Bronchial epithelial cell (primary cell): ENCODE results near the gene TIMM50. TPM values are rescaled to one million over a fixed set of nuclear protein-coding genes. Genes with fewer than 3 reads are reported as not detected.
A peak's percentile ranks its signal among the peaks of the same experiment; 100 is the strongest.

Source experiments
- DNase-seq: peaks from one replicate; pipeline ENCODE4 v3.0.0-alpha.2; 2010; ENCODE audit warnings: low read depth
- FAIRE-seq: peaks from 2 replicates; lab custom pipeline; 2011; peaks lifted over from hg19 to GRCh38; lab: Jason Lieb, UNC
- H3K27me3 ChIP-seq: 2 replicates; pipeline ENCODE4 v1.5.1; 2011; ENCODE audit warnings: low read length; ENCODE audit not compliant: control insufficient read depth, insufficient read depth
- H3K36me3 ChIP-seq: 2 replicates; pipeline ENCODE4 v1.5.1; 2011; ENCODE audit warnings: low read length; ENCODE audit not compliant: control insufficient read depth, insufficient read depth
- H3K4me3 ChIP-seq: 2 replicates; pipeline ENCODE4 v1.5.1; 2011; ENCODE audit warnings: mild to moderate bottlenecking, low read depth, low read length, control low read depth
- total RNA-seq: library from RNA; depleted of rRNA; stranded (reverse); fragments of >200 nt; gene quantifications from 2 replicates; pipeline ENCODE4 v1.2.1, GENCODE V29; 2014
- TF ChIP-seq, protein P1 (sequence below): IDR thresholded peaks from 2 replicates; pipeline ENCODE4 v1.5.1; 2011; ENCODE audit warnings: mild to moderate bottlenecking, moderate library complexity, low read length, control low read depth, inconsistent platforms; ENCODE audit not compliant: insufficient read depth, severe bottlenecking

Gene TIMM50
- total RNA-seq: 84.2 and 99.5 TPM in 2 replicates

DNA sequence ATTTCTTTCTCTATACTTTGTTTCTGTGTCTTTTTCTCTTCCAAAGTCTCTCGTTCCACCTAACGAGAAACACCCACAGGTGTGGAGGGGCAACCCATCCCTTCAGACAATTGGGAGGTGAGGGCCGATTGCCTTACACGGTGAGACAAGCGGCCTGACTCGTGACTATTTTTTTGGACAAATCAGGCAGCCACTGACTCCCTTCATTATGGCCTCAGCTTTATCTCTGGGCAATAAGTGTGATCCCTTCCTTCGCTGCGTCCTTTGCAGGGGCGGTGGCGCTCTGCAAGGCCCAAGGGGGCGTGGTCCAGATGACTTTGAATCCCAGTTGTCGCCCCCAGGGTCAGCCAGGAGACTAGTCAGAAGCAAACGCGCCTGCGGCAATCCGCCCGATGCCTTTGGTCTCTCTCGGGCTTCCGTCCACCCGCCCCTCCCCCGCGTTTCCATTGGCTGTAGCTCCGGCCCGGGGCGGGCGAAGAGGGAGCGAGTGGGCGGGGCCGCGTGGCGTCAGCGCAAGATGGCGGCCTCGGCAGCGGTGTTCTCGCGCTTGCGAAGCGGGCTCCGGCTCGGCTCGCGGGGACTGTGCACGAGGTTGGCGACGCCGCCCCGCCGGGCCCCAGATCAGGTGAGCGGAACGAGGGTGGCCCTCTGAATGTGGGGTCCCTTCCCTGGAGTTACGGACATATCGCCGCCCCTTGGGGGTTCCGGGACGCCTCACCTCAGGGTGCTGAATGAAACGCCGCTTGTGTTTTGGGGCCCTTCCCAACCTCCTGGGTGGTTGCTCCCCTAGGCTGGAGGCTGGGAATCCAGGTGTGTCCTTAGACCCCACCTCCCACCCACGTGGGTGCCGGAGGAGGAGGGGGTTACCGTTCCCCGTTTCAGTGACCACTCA is at the start of gene TIMM50:
Gene TIMM50, plus strand, starts transcription at position 502 of the 892 bp plus-strand sequence. Its CDS starts 16 bp downstream, at position 518.
- H3K4me3 ChIP-seq: peak within 1 kb of the TSS; percentile 69
- FAIRE-seq (no peak), DNase-seq (peak; percentile 82)
- TF ChIP-seq, protein P1, sequence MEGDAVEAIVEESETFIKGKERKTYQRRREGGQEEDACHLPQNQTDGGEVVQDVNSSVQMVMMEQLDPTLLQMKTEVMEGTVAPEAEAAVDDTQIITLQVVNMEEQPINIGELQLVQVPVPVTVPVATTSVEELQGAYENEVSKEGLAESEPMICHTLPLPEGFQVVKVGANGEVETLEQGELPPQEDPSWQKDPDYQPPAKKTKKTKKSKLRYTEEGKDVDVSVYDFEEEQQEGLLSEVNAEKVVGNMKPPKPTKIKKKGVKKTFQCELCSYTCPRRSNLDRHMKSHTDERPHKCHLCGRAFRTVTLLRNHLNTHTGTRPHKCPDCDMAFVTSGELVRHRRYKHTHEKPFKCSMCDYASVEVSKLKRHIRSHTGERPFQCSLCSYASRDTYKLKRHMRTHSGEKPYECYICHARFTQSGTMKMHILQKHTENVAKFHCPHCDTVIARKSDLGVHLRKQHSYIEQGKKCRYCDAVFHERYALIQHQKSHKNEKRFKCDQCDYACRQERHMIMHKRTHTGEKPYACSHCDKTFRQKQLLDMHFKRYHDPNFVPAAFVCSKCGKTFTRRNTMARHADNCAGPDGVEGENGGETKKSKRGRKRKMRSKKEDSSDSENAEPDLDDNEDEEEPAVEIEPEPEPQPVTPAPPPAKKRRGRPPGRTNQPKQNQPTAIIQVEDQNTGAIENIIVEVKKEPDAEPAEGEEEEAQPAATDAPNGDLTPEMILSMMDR: no peak
- no peaks in the 10 kb centered on the region for H3K27me3 ChIP-seq
- peaks cover 18% of the 10 kb centered on the region for H3K36me3 ChIP-seq

DNA sequence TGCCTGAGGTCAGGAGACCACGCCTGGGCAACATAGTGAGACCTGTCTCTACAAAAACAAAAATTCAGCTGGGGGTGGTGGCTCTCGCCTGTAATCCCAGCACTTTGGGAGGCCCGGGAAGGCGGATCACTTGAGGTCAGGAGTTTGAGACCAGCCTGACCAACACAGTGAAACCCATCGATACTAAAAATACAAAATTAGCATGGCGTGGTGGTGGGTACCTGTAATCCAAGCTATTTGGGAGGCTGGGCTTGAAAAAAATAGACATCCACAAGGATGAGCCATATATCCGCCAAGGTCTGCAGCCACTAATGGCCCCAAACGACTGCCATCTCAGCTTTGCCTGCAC is 48.0 kb upstream of the TIMM50 start:
- FAIRE-seq: no peak
- TF ChIP-seq, protein P1: no peak

DNA sequence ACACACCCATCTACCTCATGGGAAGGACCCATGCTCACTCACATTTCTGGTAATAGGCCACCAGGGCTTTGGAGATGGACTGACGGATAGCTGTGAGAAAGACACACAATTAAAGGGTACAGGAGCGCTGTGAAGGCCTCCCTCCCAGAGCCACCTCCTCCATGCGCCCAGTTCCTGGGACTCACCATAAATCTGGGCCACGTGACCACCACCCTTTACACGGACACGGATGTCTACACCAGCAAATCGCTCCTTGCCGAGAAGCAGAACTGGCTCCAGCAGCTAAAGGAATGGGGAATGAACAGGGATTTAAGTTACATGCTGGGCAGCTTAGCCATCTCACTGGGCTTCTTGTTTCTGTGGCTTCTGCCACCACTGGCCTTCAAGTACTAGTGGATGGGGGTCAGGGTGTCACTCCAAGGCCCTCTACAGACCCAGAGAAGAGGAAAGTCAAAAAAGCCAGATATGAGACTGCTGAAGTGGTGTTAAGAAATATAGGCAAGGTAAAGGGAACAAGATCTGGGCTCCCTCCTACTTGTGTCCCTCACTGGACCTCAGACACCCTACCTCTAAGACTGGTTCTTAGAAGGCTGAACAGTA is 47.1 kb upstream of the TIMM50 start:
- DNase-seq (no peak), FAIRE-seq (no peak)
- H3K27me3 ChIP-seq: no peaks in the 10 kb centered on the region
- TF ChIP-seq, protein P1: no peak
- H3K36me3 ChIP-seq: peaks cover 19% of the 10 kb centered on the region
- H3K4me3 ChIP-seq: no peak overlapping the region

More for the DNA sequence above, 48.0 kb upstream of the TIMM50 start:
- H3K27me3 ChIP-seq: no peaks in the 10 kb centered on the region
- no peak overlapping the region for H3K4me3 ChIP-seq
- H3K36me3 ChIP-seq: peaks cover 19% of the 10 kb centered on the region
- no peak for DNase-seq

DNA sequence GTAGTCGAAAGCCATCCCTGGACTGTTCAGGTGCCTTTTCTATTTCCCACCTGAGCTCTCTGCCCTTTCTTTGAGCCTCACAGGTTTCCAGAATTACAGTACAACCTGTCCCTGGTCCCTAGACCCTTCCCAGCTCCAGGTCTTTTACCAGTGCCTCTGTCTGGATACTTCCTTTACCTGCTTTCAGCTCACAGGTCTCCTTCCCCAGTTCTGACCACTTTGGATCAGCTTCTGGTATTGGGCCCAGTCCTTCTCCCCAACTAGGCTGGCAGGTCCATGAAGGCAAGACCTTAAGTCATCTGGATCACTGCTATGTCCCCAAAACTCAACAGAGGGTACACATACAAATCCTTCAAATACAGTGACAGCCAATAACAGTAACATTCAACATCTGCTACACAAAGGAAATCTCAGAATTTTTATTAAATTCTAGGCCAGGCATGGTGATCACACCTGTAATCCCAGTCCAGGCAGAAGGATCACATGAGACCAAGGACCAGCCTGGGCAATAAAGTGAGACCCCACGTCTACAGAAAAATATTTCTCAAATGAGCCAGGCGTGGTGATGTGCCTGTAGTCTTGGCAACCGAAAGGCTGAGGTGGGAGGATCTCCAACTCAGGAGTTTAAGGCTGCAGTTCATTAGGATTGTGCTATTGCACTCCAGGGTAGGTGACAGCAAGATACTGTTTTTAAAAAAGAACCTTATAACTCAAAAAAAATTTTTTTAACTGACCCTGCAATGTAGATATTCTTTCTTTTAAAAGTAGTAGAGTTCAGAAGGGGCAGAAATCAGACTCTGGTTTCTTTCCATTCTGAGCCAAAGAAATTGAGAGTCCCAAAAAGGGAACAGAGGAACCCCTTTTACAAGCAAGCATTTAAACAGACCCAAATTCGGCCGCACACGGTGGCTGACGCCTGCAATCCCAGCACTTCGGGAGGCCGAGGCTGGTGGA is 46.2 kb upstream of the TIMM50 start:
- Histone ChIP-seq H3K4me3 (peak overlapping the region; percentile 96), H3K36me3 (peaks cover 19% of the 10 kb centered on the region), H3K27me3 (no peaks in the 10 kb centered on the region)
- DNase-seq (no peak), FAIRE-seq (no peak)
- TF ChIP-seq, protein P1: no peak

DNA sequence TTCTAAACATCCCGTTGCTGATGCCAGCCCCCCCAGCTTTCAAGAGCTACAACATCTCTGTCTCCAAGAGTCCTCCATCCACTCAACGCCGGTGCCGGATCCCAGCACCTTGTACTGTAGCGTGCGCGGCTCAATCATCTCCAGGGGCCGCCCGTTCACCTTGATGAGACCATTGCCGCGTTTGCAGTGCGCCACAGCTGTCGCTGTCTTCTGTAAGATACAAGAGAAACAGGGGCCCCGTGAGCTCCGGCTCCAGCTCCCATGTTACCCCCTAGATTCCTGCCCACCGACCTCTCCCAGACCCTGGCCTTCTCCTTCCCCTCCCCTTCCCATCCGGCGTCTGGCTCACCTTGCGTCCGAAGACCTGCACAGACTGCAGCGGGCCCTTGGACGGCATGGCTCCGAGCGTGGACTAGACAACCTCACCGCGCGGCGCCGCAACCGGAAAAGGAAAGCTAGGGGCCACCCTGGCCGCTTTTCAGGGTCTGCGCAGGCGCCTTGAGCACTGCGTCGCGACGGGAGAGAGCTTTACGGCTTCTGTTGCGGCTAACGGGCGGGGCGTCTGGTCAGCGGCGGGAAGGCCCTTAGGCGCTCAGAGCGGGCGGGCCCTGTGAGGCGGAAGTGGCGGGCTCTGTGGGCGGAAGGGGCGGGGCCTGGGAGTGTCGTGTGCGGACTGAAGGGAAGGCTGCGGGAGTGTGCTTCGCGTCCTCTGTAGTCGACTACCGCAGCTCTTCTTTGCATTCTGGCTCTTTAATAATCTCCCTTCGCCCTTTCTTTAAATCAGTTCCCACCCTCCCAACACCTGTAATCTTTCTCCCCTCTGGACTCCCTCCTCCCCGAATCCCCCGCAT is 44.9 kb upstream of the TIMM50 start, which contains the start of gene RPS16:
Gene RPS16, minus strand, starts transcription at position 451 of the 851 bp plus-strand sequence. Its CDS starts 54 bp downstream, at position 397.
- TF ChIP-seq, protein P1: no peak
- H3K4me3 ChIP-seq: peak within 1 kb of the TSS; percentile 96
- H3K36me3 ChIP-seq: peaks cover 19% of the 10 kb centered on the region
- DNase-seq: peak; percentile 84
- no peaks in the 10 kb centered on the region for H3K27me3 ChIP-seq
- no peak for FAIRE-seq
